ENCODE measurements around the gene PLAU. TPM values are rescaled to one million over a fixed set of nuclear protein-coding genes. Genes with fewer than 3 reads are reported as not detected.

Gene PLAU
- total RNA-seq, 2 experiments from 2014 or later: 0.74 to 2.0 TPM

DNA sequence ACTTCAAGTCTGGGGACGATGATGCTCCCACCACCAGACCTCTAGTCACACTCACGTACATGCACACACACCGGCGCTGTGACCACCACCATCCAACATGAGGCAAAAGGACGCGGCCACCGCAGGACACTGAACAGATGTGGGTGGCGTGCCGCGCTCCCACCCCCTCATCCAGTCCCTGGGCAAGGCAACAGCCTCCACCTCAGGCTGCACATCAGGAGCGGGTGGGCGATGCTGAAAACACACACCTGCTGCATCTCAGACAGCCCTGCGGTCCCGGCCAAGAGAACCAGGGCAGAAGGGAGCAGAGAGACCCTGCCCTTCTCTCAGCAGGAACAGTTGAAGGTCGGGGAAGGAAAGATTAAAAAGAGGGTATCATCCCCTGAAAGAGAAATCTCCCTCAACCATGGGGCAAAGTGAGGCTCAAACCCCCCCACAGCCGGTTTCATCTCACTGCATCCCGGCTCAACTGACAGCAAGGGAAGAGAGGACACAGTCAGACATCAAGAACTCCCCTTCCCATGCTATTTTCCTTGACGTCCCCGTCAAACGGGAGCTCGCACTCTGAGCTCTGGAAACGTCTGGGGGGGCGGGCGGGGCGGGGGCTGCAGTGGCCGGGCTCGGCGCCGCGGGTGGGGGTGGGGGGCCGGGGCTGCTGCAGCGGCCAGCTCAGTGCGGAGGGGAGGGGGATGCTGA is 37.6 kb upstream of the PLAU start:
- peaks cover 24% of the 10 kb centered on the region for H3K4me1 ChIP-seq (ENCODE audit: insufficient read depth, low read length, poor library complexity, severe bottlenecking)
- H3K4me2 ChIP-seq (ENCODE audit: low read length): peak overlapping the region; percentile 67
- ChIA-PET CTCF (ENCODE audit: unreplicated experiment) (interaction anchor here (0.6 kb wide), 1 partner anchor 131 kb away, joined by 15 read pairs; no protein-coding TSS in a partner anchor), POLR2A (interaction anchor here (0.6 to 1.6 kb wide), 4 partner anchors 8 to 55 kb away, joined by 4 to 7 read pairs (median 6); no protein-coding TSS in a partner anchor)
- H3K4me3 ChIP-seq (ENCODE audit: low read depth, low read length, poor library complexity, severe bottlenecking): peak overlapping the region; percentile 81
- no peaks in the 10 kb centered on the region for H3K9me2 ChIP-seq (ENCODE audit: insufficient read depth, low read length)
- H3K27ac ChIP-seq (ENCODE audit: low read depth, low read length, poor library complexity, severe bottlenecking): no peak overlapping the region
- intact Hi-C loops (cut with micrococcal nuclease; ENCODE audit: unreplicated experiment): no loop called here
- H3K36me3 ChIP-seq (ENCODE audit: insufficient read depth, low read length): peaks cover 29% of the 10 kb centered on the region
- no peaks in the 10 kb centered on the region for H4K20me1 ChIP-seq (ENCODE audit: insufficient read depth, low read length)
- no peak for DNase-seq (ENCODE audit: low spot score)
- no peak overlapping the region for H2AFZ ChIP-seq (ENCODE audit: low read length)
- H3K79me2 ChIP-seq (ENCODE audit: insufficient read depth, low read depth, low read length): no peaks in the 10 kb centered on the region
- no peaks in the 10 kb centered on the region for H3K9me3 ChIP-seq (ENCODE audit: low read length)
- BruUV-seq (replicated peaks): no TSS peak
- no peak for TF ChIP-seq EZH2phosphoT487 (IDR thresholded peaks at IDR 0.05; ENCODE audit: borderline replicate concordance, low read depth, low read length)

DNA sequence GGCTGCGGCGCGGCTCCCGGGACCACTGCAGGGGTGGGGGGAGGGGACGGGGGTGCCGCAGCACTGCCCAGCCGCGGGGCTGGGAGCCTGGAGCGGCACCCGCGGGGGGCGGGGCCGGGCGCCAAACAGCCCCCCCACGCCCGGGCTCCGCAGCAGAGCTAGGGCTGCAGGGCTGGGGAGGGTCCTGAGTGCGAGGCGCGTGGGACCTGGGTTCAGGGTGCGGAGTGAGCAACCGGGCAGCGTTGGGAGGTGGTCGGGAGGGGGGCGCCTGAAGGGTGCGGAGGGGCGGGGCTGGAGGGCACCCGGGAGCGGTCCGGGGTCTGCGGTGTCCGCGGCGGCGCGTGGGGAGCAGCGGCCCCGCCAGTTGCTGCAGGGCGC is 37.1 kb upstream of the PLAU start:
- peaks cover 24% of the 10 kb centered on the region for H3K4me1 ChIP-seq (ENCODE audit: insufficient read depth, low read length, poor library complexity, severe bottlenecking)
- H3K4me2 ChIP-seq (ENCODE audit: low read length): peak overlapping the region; percentile 58
- no TSS peak for BruUV-seq (replicated peaks)
- H3K9me2 ChIP-seq (ENCODE audit: insufficient read depth, low read length): no peaks in the 10 kb centered on the region
- H2AFZ ChIP-seq (ENCODE audit: low read length): no peak overlapping the region
- no peak overlapping the region for H3K27ac ChIP-seq (ENCODE audit: low read depth, low read length, poor library complexity, severe bottlenecking)
- no peaks in the 10 kb centered on the region for H4K20me1 ChIP-seq (ENCODE audit: insufficient read depth, low read length)
- POLR2A ChIA-PET: interaction anchor here (0.6 to 1.6 kb wide), 4 partner anchors 8 to 55 kb away, joined by 4 to 7 read pairs (median 6); no protein-coding TSS in a partner anchor
- H3K79me2 ChIP-seq (ENCODE audit: insufficient read depth, low read depth, low read length): no peaks in the 10 kb centered on the region
- H3K36me3 ChIP-seq (ENCODE audit: insufficient read depth, low read length): peaks cover 29% of the 10 kb centered on the region
- no peaks in the 10 kb centered on the region for H3K9me3 ChIP-seq (ENCODE audit: low read length)
- TF ChIP-seq, protein P1, sequence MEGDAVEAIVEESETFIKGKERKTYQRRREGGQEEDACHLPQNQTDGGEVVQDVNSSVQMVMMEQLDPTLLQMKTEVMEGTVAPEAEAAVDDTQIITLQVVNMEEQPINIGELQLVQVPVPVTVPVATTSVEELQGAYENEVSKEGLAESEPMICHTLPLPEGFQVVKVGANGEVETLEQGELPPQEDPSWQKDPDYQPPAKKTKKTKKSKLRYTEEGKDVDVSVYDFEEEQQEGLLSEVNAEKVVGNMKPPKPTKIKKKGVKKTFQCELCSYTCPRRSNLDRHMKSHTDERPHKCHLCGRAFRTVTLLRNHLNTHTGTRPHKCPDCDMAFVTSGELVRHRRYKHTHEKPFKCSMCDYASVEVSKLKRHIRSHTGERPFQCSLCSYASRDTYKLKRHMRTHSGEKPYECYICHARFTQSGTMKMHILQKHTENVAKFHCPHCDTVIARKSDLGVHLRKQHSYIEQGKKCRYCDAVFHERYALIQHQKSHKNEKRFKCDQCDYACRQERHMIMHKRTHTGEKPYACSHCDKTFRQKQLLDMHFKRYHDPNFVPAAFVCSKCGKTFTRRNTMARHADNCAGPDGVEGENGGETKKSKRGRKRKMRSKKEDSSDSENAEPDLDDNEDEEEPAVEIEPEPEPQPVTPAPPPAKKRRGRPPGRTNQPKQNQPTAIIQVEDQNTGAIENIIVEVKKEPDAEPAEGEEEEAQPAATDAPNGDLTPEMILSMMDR (conservative IDR thresholded peaks at IDR 0.05; ENCODE audit: low read length): no peak
- no peak for TF ChIP-seq EZH2phosphoT487 (IDR thresholded peaks at IDR 0.05; ENCODE audit: borderline replicate concordance, low read depth, low read length)
- intact Hi-C loops (cut with micrococcal nuclease; ENCODE audit: unreplicated experiment): loop anchor here (1.0 kb wide), 1 partner anchor 25 kb away; no protein-coding TSS in a partner anchor
- CTCF ChIA-PET (ENCODE audit: unreplicated experiment): interaction anchor here (0.6 kb wide), 2 partner anchors 8 to 130 kb away, joined by 3 to 15 read pairs; no protein-coding TSS in a partner anchor
- H3K4me3 ChIP-seq (ENCODE audit: low read depth, low read length, poor library complexity, severe bottlenecking): peak overlapping the region; percentile 81
- DNase-seq (ENCODE audit: low spot score): no peak

DNA sequence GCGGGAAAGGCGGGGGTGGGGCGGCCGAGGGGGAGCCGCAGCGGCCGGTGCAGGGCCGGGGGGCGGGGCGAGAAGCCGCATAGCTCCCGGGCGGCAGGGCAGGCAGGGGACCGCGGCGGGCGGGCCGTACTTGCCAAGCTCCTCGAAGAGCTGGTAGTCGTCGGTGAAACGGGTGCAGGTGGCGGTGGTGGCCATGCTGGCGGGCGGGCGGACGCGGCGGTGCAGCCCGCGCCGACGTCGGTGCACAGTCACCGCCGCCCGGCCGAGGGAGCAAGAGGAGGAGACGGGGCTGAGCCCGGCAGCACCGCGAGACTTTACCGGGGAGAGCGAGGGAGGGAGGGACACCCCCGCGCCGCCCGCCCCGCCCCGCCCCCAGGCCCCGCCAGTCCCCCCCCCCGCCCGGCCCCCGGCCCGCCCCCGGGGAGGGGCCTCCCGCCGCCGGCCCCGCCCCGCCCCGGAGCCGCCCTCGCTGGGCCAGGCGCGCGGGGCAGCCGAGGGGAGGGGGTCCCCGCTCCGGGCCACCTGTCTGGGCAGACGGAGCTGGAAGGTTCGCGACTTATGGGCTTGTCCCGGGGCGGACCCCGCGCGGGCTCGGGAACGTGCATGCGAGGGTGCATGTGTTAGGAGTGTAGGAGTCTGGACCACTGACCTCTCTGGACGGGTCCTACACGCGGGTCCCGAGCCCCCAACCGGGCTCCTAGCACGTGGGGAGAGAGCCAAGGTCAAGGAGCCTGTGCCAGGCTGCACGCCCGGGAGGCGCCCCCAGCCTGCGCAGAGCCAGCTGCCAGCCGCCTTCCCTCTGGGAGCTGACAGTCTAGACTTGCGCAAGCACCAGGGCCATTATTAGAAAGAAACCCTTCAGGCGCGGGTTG is 36.4 kb upstream of the PLAU start, which contains the start of gene CAMK2G:
CAMK2G (minus strand) TSS at position 289 of the 872 bp plus-strand sequence; CDS start at position 195, 94 bp downstream.
- Histone ChIP-seq H3K27ac (ENCODE audit: low read depth, low read length, poor library complexity, severe bottlenecking) (no peak within 1 kb of the TSS), H3K9me3 (ENCODE audit: low read length) (no peaks in the 10 kb centered on the region), H3K9me2 (ENCODE audit: insufficient read depth, low read length) (no peaks in the 10 kb centered on the region), H3K79me2 (ENCODE audit: insufficient read depth, low read depth, low read length) (no peaks in the 10 kb centered on the region), H2AFZ (ENCODE audit: low read length) (peak within 1 kb of the TSS; percentile 82), H3K4me1 (ENCODE audit: insufficient read depth, low read length, poor library complexity, severe bottlenecking) (peaks cover 24% of the 10 kb centered on the region), H3K4me3 (ENCODE audit: low read depth, low read length, poor library complexity, severe bottlenecking) (peak within 1 kb of the TSS; percentile 81), H3K36me3 (ENCODE audit: insufficient read depth, low read length) (peaks cover 23% of the 10 kb centered on the region), H3K4me2 (ENCODE audit: low read length) (peak within 1 kb of the TSS; percentile 81), H4K20me1 (ENCODE audit: insufficient read depth, low read length) (no peaks in the 10 kb centered on the region)
- no peak for TF ChIP-seq EZH2phosphoT487 (IDR thresholded peaks at IDR 0.05; ENCODE audit: borderline replicate concordance, low read depth, low read length)
- TF ChIP-seq, protein P1 (conservative IDR thresholded peaks at IDR 0.05; ENCODE audit: low read length): no peak
- intact Hi-C loops (cut with micrococcal nuclease; ENCODE audit: unreplicated experiment): loop anchor here (1.0 kb wide), 1 partner anchor 25 kb away; no protein-coding TSS in a partner anchor
- DNase-seq (ENCODE audit: low spot score): peak; percentile 89
- ChIA-PET POLR2A (interaction anchor here (0.6 to 1.6 kb wide), 4 partner anchors 9 to 25 kb away, joined by 5 to 7 read pairs (median 6); no protein-coding TSS in a partner anchor), CTCF (ENCODE audit: unreplicated experiment) (interaction anchor here (0.6 to 0.8 kb wide), 2 partner anchors 9 to 12 kb away, joined by 3 read pairs; no protein-coding TSS in a partner anchor)
- no TSS peak for BruUV-seq (replicated peaks)

Data from OCI-LY7 (cell line).